Heart right ventricle (tissue), 16 donors: Measurements from ENCODE around the gene UNC5C. TPM values are rescaled to one million over a fixed set of nuclear protein-coding genes. Genes with fewer than 3 reads are reported as not detected.

ENCODE experiments used
- ATAC-seq, 8 donors: fragments of 200-7000 bp; cut with Tn5 transposase; one replicate each; pipeline ENCODE4 v1.9.1; 2020; ENCODE audit warnings: mild to moderate bottlenecking in 8 of 8, moderate library complexity in 8 of 8, moderate number of reproducible peaks in 1 of 8
- DNase-seq, 2 donors: peaks; one replicate each; pipeline ENCODE4 v3.0.0-alpha.2; 2020
- H3K27ac ChIP-seq, 10 donors: fragments of 200-600 bp; sonication (generic) in 2 of 10; one replicate each; pipeline versions ENCODE4 v1.5.0 to v1.8.0; 2020 to 2022; ENCODE audit warnings: mild to moderate bottlenecking in 3 of 10
- H3K27me3 ChIP-seq, 7 donors: fragments of 200-600 bp; one replicate each; pipeline ENCODE4 v1.8.0; 2021 to 2022; ENCODE audit warnings: mild to moderate bottlenecking in 2 of 7
- H3K36me3 ChIP-seq, 9 donors: fragments of 200-600 bp; sonication (generic) in 1 of 9; one replicate each; pipeline versions ENCODE4 v1.5.0 to v1.8.0; 2020 to 2022; ENCODE audit warnings: mild to moderate bottlenecking in 2 of 9
- H3K4me1 ChIP-seq, 9 donors: fragments of 200-600 bp; sonication (generic) in 1 of 9; one replicate each; pipeline versions ENCODE4 v1.5.0 to v1.8.0; 2020 to 2022; ENCODE audit warnings: mild to moderate bottlenecking in 4 of 9
- H3K4me3 ChIP-seq, 10 donors: fragments of 200-600 bp; sonication (generic) in 2 of 10; one replicate each; pipeline versions ENCODE4 v1.5.0 to v1.8.0; 2020 to 2022; ENCODE audit warnings: mild to moderate bottlenecking in 7 of 10, moderate library complexity in 2 of 10
- H3K9me3 ChIP-seq, 11 donors: fragments of 200-600 bp in 10 of 11; sonication (generic) in 2 of 11; one replicate each; pipeline versions ENCODE4 v1.5.0 to v1.8.0; 2013 to 2022; ENCODE audit warnings: mild to moderate bottlenecking in 2 of 11, control low read depth in 1 of 11, moderate library complexity in 1 of 11
- CTCF ChIP-seq, 9 donors: fragments of 200-600 bp; sonication (generic) in 2 of 9; IDR thresholded peaks; one replicate each; pipeline versions ENCODE4 v1.5.0 to v1.8.0; 2021 to 2022; ENCODE audit warnings: antibody characterized with exemption in 9 of 9, mild to moderate bottlenecking in 5 of 9, moderate library complexity in 1 of 9
- WGBS, 2 donors: extraction: QIAGEN DNeasy Blood & Tissue Kit; methylation state at CpG; one replicate each; pipeline ENCODE4 v1.1.7; 2013; ENCODE audit warnings: inconsistent platforms in 1 of 2; 5-methylcytosine and 5-hydroxymethylcytosine counted together
- intact Hi-C, 10 donors: fragments of 100-400 bp; cut with DNase I; formaldehyde crosslinking; loops; one replicate each; pipeline versions ENCODE4 v1.11.1 to v1.14.2; 2022
- polyA plus RNA-seq, 2 donors: library from polyadenylated mRNA; stranded (reverse); fragments of 200-250 nt; gene quantifications; one replicate each; pipeline ENCODE4 v1.2.3, GENCODE V29; 2013
- total RNA-seq, 10 donors: library from RNA; stranded (reverse); fragmentation: NEBNext Ultra II Directional in 3 of 10; extraction: Animal tissue kit (Norgen Biotek cat#: 25700) in 3 of 10; gene quantifications; one replicate each; pipeline versions ENCODE4 v1.2.1 to v1.2.4, GENCODE V29; 2021 to 2023
- donor health status: Arrhythmogenic right ventricular cardiomyopathy.
- donor health status: ischemic (EF 13 %, LVEDD 7.1; RV severe dilation, severe dysfunction).
- donor health status: healthy with polysubstance abuse.
- donor health status: DM: no; HTN: yes; CAD: no.
- donor health status: DM: no; HTN: no; CAD: no.
- donor health status: ischemic (EF 25% LVEDD 6.9; RV normal size, moderate dysfunction).
- donor health status: ischemic (EF 25% LVEDD 5.7; RV mildly dilated, moderate dysfunction).
- donor health status: healthy.
- donor health status: DM: yes; HTN: yes; CAD: no.
- donor health status: Ischemic cardiomyopathy.
- donor health status: ischemic (EF 35%, LVEDD 5.7; RV mildly dilated, moderate dysfunction).
- donor health status: nonischemic (EF 11% LVEDD 7.7; RV severe dilation, severe dysfunction).
- donor health status: DM: yes; HTN: yes; CAD: no.
- donor health status: PGD.
- donor health status: ischemic (EF 29% LVEDD 5.4; RV normal size, mild dysfunction).
- donor health status: nonischemic (EF 23%, LVEDD 6.1; RV moderate dilation, normal function).

UNC5C gene
- total and polyA plus RNA-seq, 12 donors = 0.44 to 3.2 (median 1.5) TPM

GRCh38 chr4:95362906-95363558 is 185.7 kb downstream of the UNC5C start:
- no peak for DNase-seq
- peaks cover 0 to 10% (median 3%) of the 10 kb centered on the region in 9 donors for H3K4me1 ChIP-seq
- no peak overlapping the region for H3K27ac ChIP-seq
- WGBS, 2 donors = 50 to 58% methylated on average over 7 of the region's 7 CpGs
- H3K36me3 ChIP-seq = no peaks in the 10 kb centered on the region
- H3K27me3 ChIP-seq = no peaks in the 10 kb centered on the region
- peak in 2 of 8 donors; percentile 22 to 28 for ATAC-seq
- intact Hi-C loops = no loop called here
- H3K4me3 ChIP-seq = peak overlapping the region in 1 of 10 donors; percentile 20
- H3K9me3 ChIP-seq = no peaks in the 10 kb centered on the region
- peak in 2 of 9 donors; percentile 7 to 11 for TF ChIP-seq CTCF (IDR thresholded peaks at IDR 0.05)

DNA sequence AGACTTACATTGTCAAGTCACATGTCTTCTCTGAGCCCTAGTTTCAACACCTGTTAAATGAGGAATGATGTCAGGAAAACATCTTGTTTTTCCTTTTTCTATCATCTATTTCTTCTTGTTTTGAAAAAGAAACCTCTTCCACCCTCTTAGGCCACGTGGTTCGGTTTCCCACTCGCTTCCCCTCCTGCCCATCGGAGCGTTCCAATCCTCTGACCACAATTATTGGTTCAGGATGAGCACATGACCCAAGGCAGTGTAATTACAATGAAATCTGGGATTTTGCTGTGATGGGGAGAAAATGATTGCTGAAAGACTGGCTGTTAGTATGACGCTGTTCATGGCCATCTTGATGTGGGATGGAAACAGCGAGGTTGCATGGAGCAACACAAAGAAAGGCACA is 186.7 kb downstream of the UNC5C start:
- DNase-seq (no peak), ATAC-seq (no peak)
- Histone ChIP-seq H3K27me3 (no peaks in the 10 kb centered on the region), H3K27ac (no peak overlapping the region), H3K4me3 (no peak overlapping the region), H3K36me3 (no peaks in the 10 kb centered on the region), H3K9me3 (no peaks in the 10 kb centered on the region), H3K4me1 (peaks cover 0 to 10% (median 3%) of the 10 kb centered on the region in 9 donors)
- 86 to 95% methylated on average over 7 of the region's 7 CpGs for WGBS, 2 donors
- intact Hi-C loops = no loop called here
- TF ChIP-seq CTCF (IDR thresholded peaks at IDR 0.05) = no peak

GRCh38 chr4:95361696-95361965 is 187.1 kb downstream of the UNC5C start:
- Histone ChIP-seq H3K27ac (no peak overlapping the region), H3K9me3 (no peaks in the 10 kb centered on the region), H3K4me1 (peaks cover 0 to 10% (median 3%) of the 10 kb centered on the region in 9 donors), H3K27me3 (no peaks in the 10 kb centered on the region), H3K4me3 (no peak overlapping the region), H3K36me3 (no peaks in the 10 kb centered on the region)
- 87 to 93% methylated on average over 3 of the region's 3 CpGs for WGBS, 2 donors
- intact Hi-C loops = no loop called here
- ATAC-seq = no peak
- no peak for DNase-seq
- no peak for TF ChIP-seq CTCF (IDR thresholded peaks at IDR 0.05)

- H3K9me3 ChIP-seq = no peaks in the 10 kb centered on the region
- H3K36me3 ChIP-seq = no peaks in the 10 kb centered on the region
- ATAC-seq = no peak
- TF ChIP-seq CTCF (IDR thresholded peaks at IDR 0.05) = no peak
- H3K27ac ChIP-seq = no peak overlapping the region
- DNase-seq = no peak
- peaks cover 0 to 10% (median 3%) of the 10 kb centered on the region in 9 donors for H3K4me1 ChIP-seq
- intact Hi-C loops = no loop called here
- no peaks in the 10 kb centered on the region for H3K27me3 ChIP-seq
- H3K4me3 ChIP-seq = no peak overlapping the region
- WGBS, 2 donors = 72 to 76% methylated on average over 7 of the region's 7 CpGs
Measured at GRCh38 chr4:95360906-95361695, 187.7 kb downstream of the UNC5C start.
